PC-3 (cell line): Measurements from ENCODE around the gene KAT7. TPM values are rescaled to one million over a fixed set of nuclear protein-coding genes. Genes with fewer than 3 reads are reported as not detected.

Experiments
- ATAC-seq: fragments of 200-7000 bp; cut with Tn5 transposase; 2 replicates; pipeline ENCODE4 v1.9.1; 2020; ENCODE audit warnings: mild to moderate bottlenecking, moderate library complexity
- BruUV-seq: library from RNA; stranded (reverse); fragments of 400-500 nt; replicated peaks from 2 replicates; lab custom pipeline; 2021; lab: Mats Ljungman, UMichigan
- CTCF ChIA-PET: fragments of 300-600 bp; sonication (Branson Sonifier 250); formaldehyde crosslinking; loops from one replicate; lab custom pipeline; 2022; ENCODE audit warnings: antibody characterized with exemption; lab: Charles Lee
- POLR2A ChIA-PET: fragments of 300-600 bp; sonication (Branson Sonifier 250); formaldehyde crosslinking; loops from one replicate; lab custom pipeline; 2022; ENCODE audit warnings: antibody characterized with exemption; ENCODE audit not compliant: unreplicated experiment; lab: Charles Lee
- DNase-seq: peaks from one replicate; pipeline ENCODE4 v3.0.0-alpha.2; 2015
- H2AFZ ChIP-seq: fragments of 300-600 bp; sonication (generic); 2 replicates; pipeline ENCODE4 v1.6.0; 2016; ENCODE audit warnings: antibody characterized with exemption, low read length
- H3F3A ChIP-seq: fragments of 300-600 bp; sonication (generic); one replicate; pipeline ENCODE4 v1.6.0; 2017; ENCODE audit warnings: antibody characterized with exemption, low read length, control low read depth, mild to moderate bottlenecking; ENCODE audit not compliant: unreplicated experiment
- H3K27ac ChIP-seq: fragments of 300-600 bp; sonication (generic); 2 replicates; pipeline ENCODE4 v1.5.1; 2016; ENCODE audit warnings: mild to moderate bottlenecking, low read length
- H3K27me3 ChIP-seq: fragments of 300-600 bp; sonication (generic); 2 replicates; pipeline ENCODE4 v1.6.1; 2016; ENCODE audit warnings: low read length, mixed read lengths
- H3K36me3 ChIP-seq: fragments of 300-600 bp; sonication (generic); 2 replicates; pipeline ENCODE4 v1.6.1; 2016; ENCODE audit warnings: low read depth, mixed run types, low read length, mixed read lengths
- H3K4me1 ChIP-seq: fragments of 300-600 bp; sonication (generic); 2 replicates; pipeline ENCODE4 v1.5.1; 2016; ENCODE audit warnings: low read length; ENCODE audit not compliant: insufficient read depth
- H3K4me2 ChIP-seq: fragments of 300-600 bp; sonication (generic); 2 replicates; pipeline ENCODE4 v1.6.0; 2016; ENCODE audit warnings: low read length
- H3K4me3 ChIP-seq: fragments of 300-600 bp; sonication (generic); 2 replicates; pipeline ENCODE4 v1.5.1; 2016; ENCODE audit warnings: mild to moderate bottlenecking, low read length, mixed read lengths
- H3K79me2 ChIP-seq: fragments of 300-600 bp; sonication (generic); 2 replicates; pipeline ENCODE4 v1.6.1; 2017; ENCODE audit warnings: low read length, mixed read lengths
- H3K9ac ChIP-seq: fragments of 300-600 bp; sonication (generic); 2 replicates; pipeline ENCODE4 v1.6.0; 2016; ENCODE audit warnings: mild to moderate bottlenecking, low read length
- H3K9me2 ChIP-seq: fragments of 300-600 bp; sonication (generic); replicated peaks from 2 replicates; pipeline ENCODE4 v1.6.1; 2016; ENCODE audit warnings: mixed run types, low read length, mixed read lengths
- H3K9me3 ChIP-seq: fragments of 300-600 bp; sonication (generic); 2 replicates; pipeline ENCODE4 v1.6.1; 2016; ENCODE audit warnings: low read length, mixed read lengths
- H4K20me1 ChIP-seq: fragments of 300-600 bp; sonication (generic); 2 replicates; pipeline ENCODE4 v1.6.1; 2016; ENCODE audit warnings: low read length, mixed read lengths
- CTCF ChIP-seq: fragments of 300-600 bp; sonication (generic); conservative IDR thresholded peaks from 2 replicates; pipeline ENCODE4 v1.5.1; 2017; ENCODE audit warnings: antibody characterized with exemption, low read depth, mild to moderate bottlenecking, low read length
- EZH2 ChIP-seq: fragments of 300-600 bp; sonication (generic); IDR thresholded peaks from one replicate; pipeline ENCODE4 v1.6.1; 2017; ENCODE audit warnings: antibody characterized with exemption, mild to moderate bottlenecking, low read length; ENCODE audit not compliant: unreplicated experiment
- EZH2phosphoT487 ChIP-seq: fragments of 300-600 bp; sonication (generic); IDR thresholded peaks from 2 replicates; pipeline ENCODE4 v1.6.1; 2018; ENCODE audit warnings: mild to moderate bottlenecking, antibody characterized with exemption, low read length, borderline replicate concordance
- intact Hi-C: fragments of 100-400 bp; cut with micrococcal nuclease; formaldehyde crosslinking; loops from 2 replicates; pipeline ENCODE4 v1.9.0; 2023
- total RNA-seq: library from RNA; depleted of rRNA; stranded (reverse); fragments of >200 nt; gene quantifications from 2 replicates; pipeline ENCODE4 v1.2.3, GENCODE V29; 2014

The KAT7 gene
- total RNA-seq, 1 experiment from 2014 or later: 39.1 TPM

- no peaks in the 10 kb centered on the region for H3K4me1 ChIP-seq
- H4K20me1 ChIP-seq: no peaks in the 10 kb centered on the region
- no peak overlapping the region for H3K9ac ChIP-seq
- no peaks in the 10 kb centered on the region for H3K9me2 ChIP-seq
- ATAC-seq (no peak), DNase-seq (no peak)
- CTCF ChIA-PET: no interaction called here
- no peaks in the 10 kb centered on the region for H3F3A ChIP-seq
- H2AFZ ChIP-seq: no peak overlapping the region
- H3K36me3 ChIP-seq: no peaks in the 10 kb centered on the region
- H3K9me3 ChIP-seq: no peaks in the 10 kb centered on the region
- POLR2A ChIA-PET: no interaction called here
- intact Hi-C loops: no loop called here
- no TSS peak for BruUV-seq
- no peak overlapping the region for H3K27ac ChIP-seq
- no peak overlapping the region for H3K4me2 ChIP-seq
- no peaks in the 10 kb centered on the region for H3K27me3 ChIP-seq
- no peak overlapping the region for H3K4me3 ChIP-seq
- no peaks in the 10 kb centered on the region for H3K79me2 ChIP-seq
- TF ChIP-seq CTCF (no peak), EZH2phosphoT487 (no peak), EZH2 (no peak)
Observed at GRCh38 chr17:49745175-49746139, 43.0 kb upstream of the KAT7 start.

GRCh38 chr17:49746791-49747490 is 41.5 kb upstream of the KAT7 start:
- Histone ChIP-seq H3K27me3 (no peaks in the 10 kb centered on the region), H3K36me3 (no peaks in the 10 kb centered on the region), H3K9me3 (no peaks in the 10 kb centered on the region), H2AFZ (no peak overlapping the region), H3K9ac (no peak overlapping the region), H3K79me2 (no peaks in the 10 kb centered on the region), H3F3A (no peaks in the 10 kb centered on the region), H3K4me1 (no peaks in the 10 kb centered on the region), H3K9me2 (no peaks in the 10 kb centered on the region), H4K20me1 (no peaks in the 10 kb centered on the region), H3K27ac (no peak overlapping the region), H3K4me2 (no peak overlapping the region), H3K4me3 (no peak overlapping the region)
- CTCF ChIA-PET: no interaction called here
- no peak for TF ChIP-seq EZH2
- POLR2A ChIA-PET: interaction anchor here (0.6 kb wide), 1 partner anchor 113 kb away, joined by 3 read pairs; no protein-coding TSS in a partner anchor
- no peak for ATAC-seq
- no peak for DNase-seq
- no TSS peak for BruUV-seq
- intact Hi-C loops: no loop called here

- Histone ChIP-seq H3K27ac (no peak overlapping the region), H3K4me2 (no peak overlapping the region), H3F3A (no peaks in the 10 kb centered on the region), H3K9ac (no peak overlapping the region), H3K9me2 (no peaks in the 10 kb centered on the region), H3K4me3 (no peak overlapping the region), H3K27me3 (no peaks in the 10 kb centered on the region), H3K9me3 (no peaks in the 10 kb centered on the region), H3K36me3 (no peaks in the 10 kb centered on the region), H4K20me1 (no peaks in the 10 kb centered on the region), H3K4me1 (no peaks in the 10 kb centered on the region), H2AFZ (no peak overlapping the region), H3K79me2 (no peaks in the 10 kb centered on the region)
- TF ChIP-seq EZH2phosphoT487 (no peak), EZH2 (no peak), CTCF (no peak)
- no peak for DNase-seq
- BruUV-seq: no TSS peak
- no peak for ATAC-seq
- CTCF ChIA-PET: no interaction called here
- intact Hi-C loops: no loop called here
- POLR2A ChIA-PET: no interaction called here
Observed at GRCh38 chr17:49747632-49748031, 40.8 kb upstream of the KAT7 start.
